ENCODE measurements around the gene ZNF133.
"Not testable (repeated sequence)": the region's sequence is repeated elsewhere in the genome, so short reads cannot be mapped to it uniquely, and the experiment has no call there.

ZNF133 gene

GRCh38 chr20:18324596-18325089, 36.3 kb downstream of the ZNF133 start:
- TF ChIP-seq ZNF565 (CRISPR knock-in tag; conservative IDR thresholded peaks at IDR 0.05; ENCODE audit: low read depth) (no peak), PPARA (CRISPR knock-in tag; IDR thresholded peaks at IDR 0.05; ENCODE audit: borderline replicate concordance) (no peak), ZFP3 (CRISPR knock-in tag; IDR thresholded peaks at IDR 0.05) (no peak), BACH2 (CRISPR knock-in tag; IDR thresholded peaks at IDR 0.05; ENCODE audit: borderline replicate concordance) (no peak), TCF4 (CRISPR knock-in tag; IDR thresholded peaks at IDR 0.05; ENCODE audit: borderline replicate concordance) (no peak), ESRRG (CRISPR knock-in tag; IDR thresholded peaks at IDR 0.05) (no peak), GLIS3 (CRISPR knock-in tag; IDR thresholded peaks at IDR 0.05) (no peak), ARNTL (CRISPR knock-in tag; IDR thresholded peaks at IDR 0.05; ENCODE audit: borderline replicate concordance, low read depth) (no peak), SNAI2 (CRISPR knock-in tag; IDR thresholded peaks at IDR 0.05) (no peak)
- TF ChIP-seq, protein P1, sequence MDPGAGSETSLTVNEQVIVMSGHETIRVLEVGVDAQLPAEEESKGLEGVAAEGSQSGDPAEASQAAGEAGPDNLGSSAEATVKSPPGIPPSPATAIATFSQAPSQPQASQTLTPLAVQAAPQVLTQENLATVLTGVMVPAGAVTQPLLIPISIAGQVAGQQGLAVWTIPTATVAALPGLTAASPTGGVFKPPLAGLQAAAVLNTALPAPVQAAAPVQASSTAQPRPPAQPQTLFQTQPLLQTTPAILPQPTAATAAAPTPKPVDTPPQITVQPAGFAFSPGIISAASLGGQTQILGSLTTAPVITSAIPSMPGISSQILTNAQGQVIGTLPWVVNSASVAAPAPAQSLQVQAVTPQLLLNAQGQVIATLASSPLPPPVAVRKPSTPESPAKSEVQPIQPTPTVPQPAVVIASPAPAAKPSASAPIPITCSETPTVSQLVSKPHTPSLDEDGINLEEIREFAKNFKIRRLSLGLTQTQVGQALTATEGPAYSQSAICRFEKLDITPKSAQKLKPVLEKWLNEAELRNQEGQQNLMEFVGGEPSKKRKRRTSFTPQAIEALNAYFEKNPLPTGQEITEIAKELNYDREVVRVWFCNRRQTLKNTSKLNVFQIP (CRISPR knock-in tag; IDR thresholded peaks at IDR 0.05; ENCODE audit: borderline replicate concordance, low read depth), result no peak
- ATAC-seq, result no peak

GRCh38 chr20:18326990-18327389, 38.7 kb downstream of the ZNF133 start:
- ATAC-seq, result no peak
- TF ChIP-seq, protein P2, sequence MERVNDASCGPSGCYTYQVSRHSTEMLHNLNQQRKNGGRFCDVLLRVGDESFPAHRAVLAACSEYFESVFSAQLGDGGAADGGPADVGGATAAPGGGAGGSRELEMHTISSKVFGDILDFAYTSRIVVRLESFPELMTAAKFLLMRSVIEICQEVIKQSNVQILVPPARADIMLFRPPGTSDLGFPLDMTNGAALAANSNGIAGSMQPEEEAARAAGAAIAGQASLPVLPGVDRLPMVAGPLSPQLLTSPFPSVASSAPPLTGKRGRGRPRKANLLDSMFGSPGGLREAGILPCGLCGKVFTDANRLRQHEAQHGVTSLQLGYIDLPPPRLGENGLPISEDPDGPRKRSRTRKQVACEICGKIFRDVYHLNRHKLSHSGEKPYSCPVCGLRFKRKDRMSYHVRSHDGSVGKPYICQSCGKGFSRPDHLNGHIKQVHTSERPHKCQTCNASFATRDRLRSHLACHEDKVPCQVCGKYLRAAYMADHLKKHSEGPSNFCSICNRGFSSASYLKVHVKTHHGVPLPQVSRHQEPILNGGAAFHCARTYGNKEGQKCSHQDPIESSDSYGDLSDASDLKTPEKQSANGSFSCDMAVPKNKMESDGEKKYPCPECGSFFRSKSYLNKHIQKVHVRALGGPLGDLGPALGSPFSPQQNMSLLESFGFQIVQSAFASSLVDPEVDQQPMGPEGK (CRISPR knock-in tag; IDR thresholded peaks at IDR 0.05; ENCODE audit: borderline replicate concordance), result no peak

GRCh38 chr20:18331694-18332093, 43.4 kb downstream of the ZNF133 start:
- no peak for ATAC-seq
- TF ChIP-seq TCF4 (CRISPR knock-in tag; IDR thresholded peaks at IDR 0.05; ENCODE audit: borderline replicate concordance), result no peak

GRCh38 chr20:18349749-18350148, 61.4 kb downstream of the ZNF133 start:
- ATAC-seq, result not testable (repeated sequence)

- no peak for TF ChIP-seq ZNF8 (CRISPR knock-in tag; IDR thresholded peaks at IDR 0.05)
- ATAC-seq, result no peak
Measured at GRCh38 chr20:18359854-18360253, 71.5 kb downstream of the ZNF133 start.

DNA sequence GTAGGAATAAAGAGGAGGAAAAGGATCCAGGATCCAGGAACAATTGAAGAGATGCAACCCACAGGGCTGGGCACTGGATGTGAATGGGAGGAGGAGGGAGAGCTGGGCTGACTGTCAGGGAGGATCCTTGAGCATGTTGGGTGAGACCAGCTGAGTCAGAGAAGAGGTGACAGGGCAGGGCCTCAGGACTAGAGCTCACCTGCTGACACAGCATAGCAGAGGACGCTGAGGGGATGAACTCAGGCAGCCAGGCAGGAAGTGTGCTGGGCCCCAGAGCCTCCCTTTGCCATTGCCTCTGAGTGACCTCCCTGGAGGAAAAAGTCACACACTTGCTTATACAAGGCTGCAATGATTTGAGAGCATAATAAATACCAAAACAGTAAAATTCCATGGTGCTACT, 72.3 kb downstream of the ZNF133 start:
- ATAC-seq, result no peak
- TF ChIP-seq RARB (CRISPR knock-in tag; IDR thresholded peaks at IDR 0.05) (no peak), ZFP3 (CRISPR knock-in tag; IDR thresholded peaks at IDR 0.05) (no peak), ESRRG (CRISPR knock-in tag; IDR thresholded peaks at IDR 0.05) (no peak), ISL1 (CRISPR knock-in tag; IDR thresholded peaks at IDR 0.05) (no peak), BACH2 (CRISPR knock-in tag; IDR thresholded peaks at IDR 0.05; ENCODE audit: borderline replicate concordance) (no peak), ARNTL (CRISPR knock-in tag; IDR thresholded peaks at IDR 0.05; ENCODE audit: borderline replicate concordance, low read depth) (no peak), OSR1 (CRISPR knock-in tag; IDR thresholded peaks at IDR 0.05) (no peak), PPARA (CRISPR knock-in tag; IDR thresholded peaks at IDR 0.05; ENCODE audit: borderline replicate concordance) (no peak), TCF4 (CRISPR knock-in tag; IDR thresholded peaks at IDR 0.05; ENCODE audit: borderline replicate concordance) (no peak), SNAI2 (CRISPR knock-in tag; IDR thresholded peaks at IDR 0.05) (no peak), ZC3H10 (CRISPR knock-in tag; IDR thresholded peaks at IDR 0.05) (no peak)
- TF ChIP-seq, protein P1 (CRISPR knock-in tag; IDR thresholded peaks at IDR 0.05; ENCODE audit: borderline replicate concordance, low read depth), result no peak

DNA sequence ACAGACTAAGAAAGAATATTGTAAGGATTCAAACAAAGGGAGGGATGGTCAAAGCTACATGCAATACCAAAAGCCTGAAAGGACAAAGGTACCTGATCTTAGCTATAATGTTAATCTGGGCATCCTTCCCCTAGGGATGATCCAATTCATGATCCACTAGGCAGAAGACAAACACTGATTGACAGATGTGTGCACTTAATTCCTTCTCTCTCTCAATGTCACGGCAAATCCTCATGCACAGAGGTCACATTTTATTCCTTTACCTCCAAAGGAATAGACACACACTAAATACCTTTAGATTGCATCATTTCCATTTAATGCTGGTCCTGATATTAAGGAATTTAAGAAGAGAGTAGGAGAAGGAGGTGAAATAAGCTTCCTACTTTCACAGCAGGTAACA, 73.4 kb downstream of the ZNF133 start:
- no peak for ATAC-seq
- no peak for TF ChIP-seq SNAI2 (CRISPR knock-in tag; IDR thresholded peaks at IDR 0.05)
- TF ChIP-seq, protein P3, sequence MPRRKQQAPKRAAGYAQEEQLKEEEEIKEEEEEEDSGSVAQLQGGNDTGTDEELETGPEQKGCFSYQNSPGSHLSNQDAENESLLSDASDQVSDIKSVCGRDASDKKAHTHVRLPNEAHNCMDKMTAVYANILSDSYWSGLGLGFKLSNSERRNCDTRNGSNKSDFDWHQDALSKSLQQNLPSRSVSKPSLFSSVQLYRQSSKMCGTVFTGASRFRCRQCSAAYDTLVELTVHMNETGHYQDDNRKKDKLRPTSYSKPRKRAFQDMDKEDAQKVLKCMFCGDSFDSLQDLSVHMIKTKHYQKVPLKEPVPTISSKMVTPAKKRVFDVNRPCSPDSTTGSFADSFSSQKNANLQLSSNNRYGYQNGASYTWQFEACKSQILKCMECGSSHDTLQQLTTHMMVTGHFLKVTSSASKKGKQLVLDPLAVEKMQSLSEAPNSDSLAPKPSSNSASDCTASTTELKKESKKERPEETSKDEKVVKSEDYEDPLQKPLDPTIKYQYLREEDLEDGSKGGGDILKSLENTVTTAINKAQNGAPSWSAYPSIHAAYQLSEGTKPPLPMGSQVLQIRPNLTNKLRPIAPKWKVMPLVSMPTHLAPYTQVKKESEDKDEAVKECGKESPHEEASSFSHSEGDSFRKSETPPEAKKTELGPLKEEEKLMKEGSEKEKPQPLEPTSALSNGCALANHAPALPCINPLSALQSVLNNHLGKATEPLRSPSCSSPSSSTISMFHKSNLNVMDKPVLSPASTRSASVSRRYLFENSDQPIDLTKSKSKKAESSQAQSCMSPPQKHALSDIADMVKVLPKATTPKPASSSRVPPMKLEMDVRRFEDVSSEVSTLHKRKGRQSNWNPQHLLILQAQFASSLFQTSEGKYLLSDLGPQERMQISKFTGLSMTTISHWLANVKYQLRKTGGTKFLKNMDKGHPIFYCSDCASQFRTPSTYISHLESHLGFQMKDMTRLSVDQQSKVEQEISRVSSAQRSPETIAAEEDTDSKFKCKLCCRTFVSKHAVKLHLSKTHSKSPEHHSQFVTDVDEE (CRISPR knock-in tag; IDR thresholded peaks at IDR 0.05), result no peak
- TF ChIP-seq ISL1 (CRISPR knock-in tag; IDR thresholded peaks at IDR 0.05), result no peak
- TF ChIP-seq OSR1 (CRISPR knock-in tag; IDR thresholded peaks at IDR 0.05), result no peak
- TF ChIP-seq TCF4 (CRISPR knock-in tag; IDR thresholded peaks at IDR 0.05; ENCODE audit: borderline replicate concordance), result no peak
- no peak for TF ChIP-seq ESRRG (CRISPR knock-in tag; IDR thresholded peaks at IDR 0.05)
- no peak for TF ChIP-seq PPARA (CRISPR knock-in tag; IDR thresholded peaks at IDR 0.05; ENCODE audit: borderline replicate concordance)
- no peak for TF ChIP-seq CSRNP3 (CRISPR knock-in tag; IDR thresholded peaks at IDR 0.05)
- no peak for TF ChIP-seq ZC3H10 (CRISPR knock-in tag; IDR thresholded peaks at IDR 0.05)
- TF ChIP-seq, protein P2 (CRISPR knock-in tag; IDR thresholded peaks at IDR 0.05; ENCODE audit: borderline replicate concordance), result no peak
